Smooth muscle cell (in vitro differentiated cells): Measurements from ENCODE around the gene ATP11B. TPM values are rescaled to one million over a fixed set of nuclear protein-coding genes. Genes with fewer than 3 reads are reported as not detected.

Experiments used
- DNase-seq: peaks from one replicate; lab custom pipeline; 2025; ENCODE audit not compliant: unreplicated experiment; lab: John Stamatoyannopoulos, UW
- H2AFZ ChIP-seq: fragments of 200-600 bp; sonication (generic); 2 replicates; pipeline ENCODE4 v1.6.0; 2016; ENCODE audit warnings: antibody characterized with exemption, low read depth, mild to moderate bottlenecking
- H3F3A ChIP-seq: fragments of 200-600 bp; sonication (generic); 2 replicates; pipeline ENCODE4 v1.6.0; 2017; ENCODE audit warnings: antibody characterized with exemption, low read depth
- H3K27ac ChIP-seq: fragments of 200-600 bp; sonication (generic); 2 replicates; pipeline ENCODE4 v1.5.1; 2016; ENCODE audit warnings: low read depth, mild to moderate bottlenecking
- H3K27me3 ChIP-seq: fragments of 200-600 bp; sonication (generic); 2 replicates; pipeline ENCODE4 v1.6.1; 2016; ENCODE audit warnings: low read depth, mild to moderate bottlenecking
- H3K36me3 ChIP-seq: fragments of 200-600 bp; sonication (generic); 2 replicates; pipeline ENCODE4 v1.5.1; 2016; ENCODE audit warnings: low read depth
- H3K4me1 ChIP-seq: fragments of 200-600 bp; sonication (generic); 2 replicates; pipeline ENCODE4 v1.5.1; 2016; ENCODE audit warnings: low read depth
- H3K4me2 ChIP-seq: fragments of 200-600 bp; sonication (generic); 2 replicates; pipeline ENCODE4 v1.6.0; 2016; ENCODE audit warnings: mild to moderate bottlenecking
- H3K4me3 ChIP-seq: fragments of 200-600 bp; sonication (generic); 2 replicates; pipeline ENCODE4 v1.5.1; 2016; ENCODE audit warnings: mild to moderate bottlenecking
- H3K79me2 ChIP-seq: fragments of 200-600 bp; sonication (generic); 2 replicates; pipeline ENCODE4 v1.6.0; 2016; ENCODE audit warnings: low read depth, mild to moderate bottlenecking
- H3K9ac ChIP-seq: fragments of 200-600 bp; sonication (generic); 2 replicates; pipeline ENCODE4 v1.6.0; 2016; ENCODE audit warnings: low read depth
- H3K9me3 ChIP-seq: fragments of 200-600 bp; sonication (generic); replicated peaks from 2 replicates; pipeline ENCODE4 v1.5.1; 2016; ENCODE audit warnings: low read depth
- H4K20me1 ChIP-seq: fragments of 200-600 bp; sonication (generic); 2 replicates; pipeline ENCODE4 v1.6.0; 2016; ENCODE audit warnings: low read depth
- CTCF ChIP-seq: fragments of 200-600 bp; sonication (generic); IDR thresholded peaks from 2 replicates; pipeline ENCODE4 v1.5.1; 2017; ENCODE audit warnings: borderline replicate concordance, mild to moderate bottlenecking, antibody characterized with exemption; ENCODE audit not compliant: insufficient read depth, poor library complexity, severe bottlenecking
- WGBS: methylation state at CpG from one replicate; pipeline ENCODE4 v1.1.7; 2016; ENCODE audit warnings: low lambda C conversion rate; 5-methylcytosine and 5-hydroxymethylcytosine counted together
- polyA plus RNA-seq: library from polyadenylated mRNA; unstranded; fragments of >200 nt; fragmentation: Nextera tagmentation; extraction: Ambion mirVana; gene quantifications from 2 replicates; pipeline ENCODE4 v1.2.1, GENCODE V29; 2016
- total RNA-seq: library from RNA; depleted of rRNA; stranded (reverse); fragments of >200 nt; gene quantifications from 2 replicates; pipeline ENCODE4 v1.2.3, GENCODE V29; 2014

Gene ATP11B
- total and polyA plus RNA-seq, 2 experiments from 2014 or later: 12.0 to 48.7 TPM

- H3K4me3 ChIP-seq: no peak overlapping the region
- no peak overlapping the region for H3K4me2 ChIP-seq
- TF ChIP-seq CTCF: no peak
- no peaks in the 10 kb centered on the region for H4K20me1 ChIP-seq
- no peak overlapping the region for H2AFZ ChIP-seq
- DNase-seq: no peak
- no peak overlapping the region for H3K9ac ChIP-seq
- no peaks in the 10 kb centered on the region for H3K79me2 ChIP-seq
- no peaks in the 10 kb centered on the region for H3K36me3 ChIP-seq
- no peaks in the 10 kb centered on the region for H3K9me3 ChIP-seq
- no peak overlapping the region for H3K27ac ChIP-seq
- H3K27me3 ChIP-seq: no peaks in the 10 kb centered on the region
- WGBS: 83% methylated on average over 13 of the region's 13 CpGs
- H3K4me1 ChIP-seq: no peaks in the 10 kb centered on the region
- no peaks in the 10 kb centered on the region for H3F3A ChIP-seq
Observed at GRCh38 chr3:182760576-182761164, 32.6 kb upstream of the ATP11B start.

- no peak overlapping the region for H3K4me3 ChIP-seq
- no peaks in the 10 kb centered on the region for H3K4me1 ChIP-seq
- H3K9ac ChIP-seq: no peak overlapping the region
- DNase-seq: no peak
- H3K79me2 ChIP-seq: no peaks in the 10 kb centered on the region
- no peaks in the 10 kb centered on the region for H3K9me3 ChIP-seq
- no peaks in the 10 kb centered on the region for H3K27me3 ChIP-seq
- no peak overlapping the region for H2AFZ ChIP-seq
- H3K4me2 ChIP-seq: no peak overlapping the region
- TF ChIP-seq CTCF: no peak
- no peaks in the 10 kb centered on the region for H3F3A ChIP-seq
- no peaks in the 10 kb centered on the region for H3K36me3 ChIP-seq
- no peak overlapping the region for H3K27ac ChIP-seq
- H4K20me1 ChIP-seq: no peaks in the 10 kb centered on the region
- 73% methylated on average over 2 of the region's 2 CpGs for WGBS
Observed at GRCh38 chr3:182763896-182764295, 29.4 kb upstream of the ATP11B start.

- no peak for DNase-seq
Observed at GRCh38 chr3:182765287-182765686, 28.0 kb upstream of the ATP11B start.

More at GRCh38 chr3:182765287-182765686, 28.0 kb upstream of the ATP11B start:
- H3K9me3 ChIP-seq: no peaks in the 10 kb centered on the region
- H3F3A ChIP-seq: no peaks in the 10 kb centered on the region
- no peaks in the 10 kb centered on the region for H4K20me1 ChIP-seq
- H3K9ac ChIP-seq: no peak overlapping the region
- no peaks in the 10 kb centered on the region for H3K79me2 ChIP-seq
- no peaks in the 10 kb centered on the region for H3K36me3 ChIP-seq
- no peak overlapping the region for H2AFZ ChIP-seq
- no peak overlapping the region for H3K4me3 ChIP-seq
- H3K27ac ChIP-seq: no peak overlapping the region
- no peaks in the 10 kb centered on the region for H3K4me1 ChIP-seq
- no peaks in the 10 kb centered on the region for H3K27me3 ChIP-seq
- TF ChIP-seq CTCF: no peak
- no peak overlapping the region for H3K4me2 ChIP-seq
